A549 (cell line): ENCODE measurements around the gene TTLL13. TPM values are rescaled to one million over a fixed set of nuclear protein-coding genes. Genes with fewer than 3 reads are reported as not detected.

Experiments
- ATAC-seq, 2 experiments: fragments of 200-7000 bp in 1 of 2; fragments of >200 bp in 1 of 2; cut with Nextera tagmentation in 1 of 2; cut with Tn5 transposase in 1 of 2; 3 replicates each; pipeline versions ENCODE4 v1.8.0 to v1.9.1; 2018 to 2020; ENCODE audit warnings: mild to moderate bottlenecking in 1 of 2, moderate library complexity in 1 of 2
- CTCF ChIA-PET: fragments of 300-600 bp; sonication (Branson Sonifier 250); formaldehyde crosslinking; extraction: SDS; loops from one replicate; lab custom pipeline; 2021; ENCODE audit warnings: antibody characterized with exemption, inconsistent platforms; lab: Yijun Ruan, JAX
- POLR2A ChIA-PET: fragments of 350-600 bp; formaldehyde crosslinking; extraction: SDS; loops from one replicate; lab custom pipeline; 2021; ENCODE audit warnings: antibody characterized with exemption, inconsistent platforms; lab: Yijun Ruan, JAX
- DNase-seq, 2 experiments: peaks; one replicate each; pipeline versions ENCODE4 v3.0.0 to v3.0.0-alpha.2; 2011 to 2016; ENCODE audit warnings: low read depth in 1 of 2, low spot score in 1 of 2
- FAIRE-seq: peaks from 2 replicates; lab custom pipeline; 2011; peaks lifted over from hg19 to GRCh38; lab: Jason Lieb, UNC
- H3K27ac ChIP-seq, 2 experiments: fragments of >200 bp; sonication (Bioruptor Twin); formaldehyde crosslinking; 3 replicates each; pipeline ENCODE4 v1.5.1; 2016 to 2017
- H3K4me1 ChIP-seq: fragments of >200 bp; sonication (Bioruptor Twin); formaldehyde crosslinking; 3 replicates; pipeline ENCODE4 v1.6.1; 2016
- H3K4me2 ChIP-seq: fragments of >200 bp; sonication (Bioruptor Twin); formaldehyde crosslinking; 3 replicates; pipeline ENCODE4 v1.6.1; 2016
- H3K4me3 ChIP-seq: fragments of >200 bp; sonication (Bioruptor Twin); formaldehyde crosslinking; 3 replicates; pipeline ENCODE4 v1.5.1; 2016
- H3K9me3 ChIP-seq: fragments of >200 bp; sonication (Bioruptor Twin); formaldehyde crosslinking; 3 replicates; pipeline ENCODE4 v1.6.1; 2016
- BHLHE40 ChIP-seq: IDR thresholded peaks from 2 replicates; pipeline ENCODE4 v1.6.1; 2012; ENCODE audit warnings: low read depth, low read length, inconsistent platforms
- CBX2 ChIP-seq: fragments of 200-600 bp; sonication (generic); IDR thresholded peaks from 2 replicates; pipeline ENCODE4 v1.6.1; 2016; ENCODE audit warnings: low read depth, mild to moderate bottlenecking, borderline replicate concordance
- CBX8 ChIP-seq: fragments of 200-600 bp; sonication (generic); IDR thresholded peaks from 2 replicates; pipeline ENCODE4 v1.6.1; 2016
- EHF ChIP-seq: fragments of 250-450 bp; sonication (Bioruptor Pico); IDR thresholded peaks from 2 replicates; pipeline ENCODE4 v1.5.0; 2020; ENCODE audit warnings: mild to moderate bottlenecking
- EHMT2 ChIP-seq: fragments of 200-600 bp; sonication (generic); IDR thresholded peaks from 2 replicates; pipeline ENCODE4 v1.6.1; 2016; ENCODE audit warnings: antibody characterized with exemption, low read depth, mild to moderate bottlenecking, moderate library complexity
- ELK1 ChIP-seq: fragments of 150-350 bp; IDR thresholded peaks from 2 replicates; pipeline ENCODE4 v1.6.1; 2014; ENCODE audit warnings: low read depth, mild to moderate bottlenecking, low read length
- HES2 ChIP-seq: fragments of >200 bp; sonication (Bioruptor Twin); formaldehyde crosslinking; IDR thresholded peaks from 2 replicates; pipeline ENCODE4 v1.6.1; 2016
- HOXA7 ChIP-seq: fragments of 250-450 bp; sonication (Bioruptor Pico); IDR thresholded peaks from 2 replicates; pipeline ENCODE4 v1.5.0; 2020; ENCODE audit warnings: mild to moderate bottlenecking, moderate library complexity
- HOXB5 ChIP-seq: fragments of 250-450 bp; sonication (Bioruptor Pico); IDR thresholded peaks from 2 replicates; pipeline ENCODE4 v1.5.0; 2020; ENCODE audit warnings: mild to moderate bottlenecking, moderate library complexity
- MAFK ChIP-seq: fragments of 450-650 bp; IDR thresholded peaks from 2 replicates; pipeline ENCODE4 v1.6.1; 2014; ENCODE audit not compliant: partially characterized antibody
- NFE2L2 ChIP-seq: fragments of 150-350 bp; conservative IDR thresholded peaks from 2 replicates; pipeline ENCODE4 v1.6.1; 2014; ENCODE audit warnings: low read length
- NPAS2 ChIP-seq: fragments of 250-450 bp; sonication (Bioruptor Pico); IDR thresholded peaks from 2 replicates; pipeline ENCODE4 v1.8.0; 2022; ENCODE audit warnings: mild to moderate bottlenecking, moderate library complexity, borderline replicate concordance
- PBX3 ChIP-seq: IDR thresholded peaks from 2 replicates; pipeline ENCODE4 v1.6.1; 2012
- POLR2A ChIP-seq: IDR thresholded peaks from 2 replicates; pipeline ENCODE4 v1.6.1; 2012; ENCODE audit warnings: mild to moderate bottlenecking, low read length
- POLR2AphosphoS2 ChIP-seq: conservative IDR thresholded peaks from 2 replicates; pipeline ENCODE4 v1.6.1; 2012; ENCODE audit warnings: low read length, improper control_type of control experiment, inconsistent platforms
- RCOR1 ChIP-seq: fragments of 150-350 bp; IDR thresholded peaks from 2 replicates; pipeline ENCODE4 v1.6.1; 2014; ENCODE audit warnings: antibody characterized with exemption, low read length, low read depth
- REST ChIP-seq: fragments of 200-600 bp; sonication (generic); IDR thresholded peaks from 2 replicates; pipeline ENCODE4 v1.6.1; 2016; ENCODE audit warnings: antibody characterized with exemption, mild to moderate bottlenecking, moderate library complexity
- SMC3 ChIP-seq: fragments of >200 bp; sonication (Bioruptor Twin); formaldehyde crosslinking; IDR thresholded peaks from 3 replicates; pipeline ENCODE4 v1.6.1; 2018; ENCODE audit warnings: inconsistent platforms
- SREBF2 ChIP-seq: fragments of 450-650 bp; IDR thresholded peaks from 2 replicates; pipeline ENCODE4 v1.6.1; 2014; ENCODE audit warnings: mild to moderate bottlenecking, moderate library complexity
- TP53 ChIP-seq: fragments of 250-450 bp; sonication (Bioruptor Pico); IDR thresholded peaks from 2 replicates; pipeline ENCODE4 v1.5.0; 2021; ENCODE audit warnings: mild to moderate bottlenecking, moderate library complexity
- ZSCAN20 ChIP-seq: fragments of 250-450 bp; sonication (Bioruptor Pico); IDR thresholded peaks from 2 replicates; pipeline ENCODE4 v1.8.0; 2022; ENCODE audit warnings: mild to moderate bottlenecking, moderate library complexity
- WGBS: methylation state at CpG from one replicate; pipeline ENCODE4 v1.1.6; 2017; ENCODE audit errors: missing lambda C conversion rate; 5-methylcytosine and 5-hydroxymethylcytosine counted together
- polyA plus RNA-seq, 4 experiments: library from polyadenylated mRNA; depleted of rRNA in 3 of 4; stranded (reverse); fragments of >200 nt; fragmentation: RNase III in 1 of 4; extraction: RNeasy Plus Mini Kit Qiagen cat#74134 plus additional on column Dnase treatment in 1 of 4; gene quantifications; 2 replicates in 3 of 4; 3 replicates in 1 of 4; pipeline ENCODE4 v1.2.3, GENCODE V29; 2011 to 2017

TTLL13 gene
- polyA plus RNA-seq, 2 of the 4 experiments (the other 2 are of a cell fraction): 0.17 to 0.61 TPM

- ATAC-seq (0 out of 6 replicates have a peak, but pooled peaks of 1 of the 2 experiments have one; percentile 1), FAIRE-seq (no peak)
- POLR2A ChIA-PET: interaction anchor here (1.1 kb wide), 1 partner anchor 77 kb away, joined by 4 read pairs; no protein-coding TSS in a partner anchor
These were observed 21.3 kb upstream of the TTLL13 start for GRCh38 chr15:90227816-90228772.

GRCh38 chr15:90228960-90229359 is 20.4 kb upstream of the TTLL13 start:
- FAIRE-seq (no peak), DNase-seq (no peak), ATAC-seq (no peak)
- POLR2A ChIA-PET: no interaction called here
- Histone ChIP-seq H3K4me2 (no peak overlapping the region), H3K4me1 (peaks cover 19% of the 10 kb centered on the region), H3K4me3 (no peak overlapping the region), H3K27ac (no peak overlapping the region), H3K9me3 (no peaks in the 10 kb centered on the region)
- TF ChIP-seq MAFK (no peak), ELK1 (no peak), EHF (CRISPR knock-in tag) (no peak), ZSCAN20 (CRISPR knock-in tag) (no peak), EHMT2 (no peak), TP53 (CRISPR knock-in tag) (no peak), CBX2 (no peak), HOXB5 (CRISPR knock-in tag) (no peak), POLR2A (no peak), NPAS2 (CRISPR knock-in tag) (no peak), RCOR1 (no peak), HOXA7 (CRISPR knock-in tag) (no peak)
- CTCF ChIA-PET: interaction anchor here (15.7 to 36.4 kb wide), 2 partner anchors 16 to 83 kb away, joined by 288 to 732 read pairs; no protein-coding TSS in a partner anchor
- WGBS: 94% methylated on average over 15 of the region's 15 CpGs

More at GRCh38 chr15:90227816-90228772, 21.3 kb upstream of the TTLL13 start:
- DNase-seq: no peak
- 92% methylated on average over 35 of the region's 38 CpGs for WGBS
- no peak for TF ChIP-seq CBX8
- no peak for TF ChIP-seq REST
- no peak for TF ChIP-seq NPAS2 (CRISPR knock-in tag)
- TF ChIP-seq SMC3: no peak
- no peak for TF ChIP-seq HES2
- no peak for TF ChIP-seq BHLHE40
- no peak for TF ChIP-seq NFE2L2
- TF ChIP-seq RCOR1: no peak
- no peak for TF ChIP-seq POLR2AphosphoS2
- no peak for TF ChIP-seq PBX3
- TF ChIP-seq EHF (CRISPR knock-in tag): no peak
- TF ChIP-seq SREBF2: no peak
- TF ChIP-seq, all 56 proteins: peak for 0
- Histone ChIP-seq H3K9me3 (no peaks in the 10 kb centered on the region), H3K4me2 (no peak overlapping the region), H3K27ac (no peak overlapping the region), H3K4me1 (peaks cover 19% of the 10 kb centered on the region), H3K4me3 (no peak overlapping the region)
- CTCF ChIA-PET: interaction anchor here (1.0 to 36.4 kb wide), 5 partner anchors 13 to 329 kb away, joined by 3 to 732 read pairs (median 4); no protein-coding TSS in a partner anchor
